Left colon (tissue), 2 donors: ENCODE measurements around the gene ECT2. TPM values are rescaled to one million over a fixed set of nuclear protein-coding genes. Genes with fewer than 3 reads are reported as not detected.
A peak's percentile ranks its signal among the peaks of the same experiment; 100 is the strongest.
"Not testable (repeated sequence)": the region's sequence is repeated elsewhere in the genome, so short reads cannot be mapped to it uniquely, and the experiment has no call there.

ENCODE experiments used
- ATAC-seq: fragments of 200-7000 bp; cut with Tn5 transposase; one replicate; pipeline ENCODE4 v1.9.1; 2020; ENCODE audit warnings: mild to moderate bottlenecking, moderate library complexity
- DNase-seq, 2 donors: peaks; one replicate each; pipeline ENCODE4 v3.0.0-alpha.2; 2020
- intact Hi-C, 2 donors: fragments of 100-400 bp; cut with DNase I in 1 of 2; cut with micrococcal nuclease in 1 of 2; formaldehyde crosslinking; loops; one replicate each; pipeline versions ENCODE4 v1.11.2 to v1.14.0; 2022; cut with DNase I, micrococcal nuclease
- total RNA-seq, 2 donors: library from RNA; stranded (reverse); fragmentation: NEBNext Ultra II Directional; extraction: Animal tissue kit (Norgen Biotek cat#: 25700); gene quantifications; one replicate each; pipeline ENCODE4 v1.2.1, GENCODE V29; 2021
- donor health status: DM: no; HTN: no; CAD: no.
- donor health status: DM: yes; HTN: yes; CAD: no.

ECT2 gene
- total RNA-seq, 2 donors from 2014 or later, result 15.7 to 22.3 TPM

DNA sequence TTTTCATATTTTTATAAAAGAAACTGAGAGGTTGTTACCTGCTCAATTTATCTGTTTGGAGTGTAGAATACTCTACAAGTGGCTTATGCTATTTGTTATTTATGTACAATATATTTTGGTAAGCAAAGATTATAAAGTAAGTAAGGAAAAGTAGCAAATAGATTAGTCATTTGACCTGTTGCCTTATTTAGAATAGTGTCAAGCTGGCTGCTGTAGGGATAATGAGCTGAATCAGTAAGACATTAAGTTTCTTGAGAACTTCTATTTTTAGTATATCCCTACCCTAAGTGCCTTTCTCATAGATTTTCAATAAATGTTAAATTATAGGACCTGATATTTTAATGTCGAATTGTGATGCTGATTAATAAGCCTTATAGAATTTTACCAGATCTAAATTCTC, 37.2 kb downstream of the ECT2 start:
- ATAC-seq (no peak), DNase-seq (no peak)
- intact Hi-C loops, result no loop called here

DNA sequence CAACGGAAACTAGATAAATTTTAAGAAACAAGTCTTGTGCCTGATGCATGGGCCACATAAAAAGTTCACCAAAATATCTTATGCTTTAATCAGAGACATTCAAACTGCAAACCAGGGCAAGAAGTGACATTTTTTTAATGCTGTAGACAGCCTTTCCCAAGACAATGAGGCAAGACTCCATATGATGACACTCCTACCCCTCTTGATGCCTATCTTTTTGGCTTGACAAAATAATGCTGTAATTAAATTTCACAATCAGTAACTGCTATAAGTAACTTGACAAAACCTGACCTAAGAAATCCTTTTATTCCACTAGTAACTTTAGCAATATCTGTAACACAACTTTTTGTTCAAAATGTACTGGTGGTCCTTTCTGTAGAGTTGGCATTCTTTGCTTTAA, 48.7 kb downstream of the ECT2 start:
- no peak for DNase-seq
- no peak for ATAC-seq
- intact Hi-C loops, result no loop called here

DNA sequence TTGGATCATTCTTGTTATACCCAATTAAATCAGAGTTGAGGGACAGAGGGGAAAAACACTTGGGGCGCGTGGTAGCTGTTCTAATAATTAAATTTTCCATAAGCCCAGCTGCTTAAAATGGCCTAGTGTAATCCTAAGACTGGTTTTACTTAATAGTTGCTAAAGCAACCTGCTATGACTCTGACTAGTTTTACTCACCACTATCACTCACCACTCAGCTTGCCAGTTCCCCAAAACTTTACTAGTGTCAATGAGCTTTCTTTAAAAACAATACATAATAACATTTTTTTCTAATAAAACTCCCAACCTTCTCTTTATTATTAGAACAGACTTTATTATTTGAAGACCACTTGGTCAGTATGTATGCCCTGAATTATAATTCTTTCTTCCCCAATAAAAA, 49.6 kb downstream of the ECT2 start:
- DNase-seq (no peak), ATAC-seq (no peak)
- intact Hi-C loops, result no loop called here

DNA sequence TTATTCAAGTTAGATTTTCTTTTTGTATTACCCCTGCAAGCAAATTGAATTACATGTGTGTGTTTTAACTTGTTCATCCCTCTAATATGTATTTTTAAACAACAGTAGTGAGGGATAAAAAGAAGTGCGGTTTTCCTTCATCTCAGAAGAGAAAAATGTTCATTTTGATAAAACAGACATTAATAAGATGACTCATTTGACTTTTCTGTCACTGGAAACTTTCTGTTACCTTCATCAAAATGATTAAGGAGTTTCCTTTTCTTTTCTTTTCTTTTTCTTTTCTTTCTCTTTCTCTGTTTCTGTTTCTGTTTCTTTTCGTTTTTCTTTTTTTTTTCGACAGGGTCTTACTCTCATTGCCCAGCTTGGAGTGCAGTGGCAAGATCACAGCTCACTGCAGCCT, 53.0 kb downstream of the ECT2 start:
- no peak for ATAC-seq
- intact Hi-C loops, result no loop called here
- no peak for DNase-seq

DNA sequence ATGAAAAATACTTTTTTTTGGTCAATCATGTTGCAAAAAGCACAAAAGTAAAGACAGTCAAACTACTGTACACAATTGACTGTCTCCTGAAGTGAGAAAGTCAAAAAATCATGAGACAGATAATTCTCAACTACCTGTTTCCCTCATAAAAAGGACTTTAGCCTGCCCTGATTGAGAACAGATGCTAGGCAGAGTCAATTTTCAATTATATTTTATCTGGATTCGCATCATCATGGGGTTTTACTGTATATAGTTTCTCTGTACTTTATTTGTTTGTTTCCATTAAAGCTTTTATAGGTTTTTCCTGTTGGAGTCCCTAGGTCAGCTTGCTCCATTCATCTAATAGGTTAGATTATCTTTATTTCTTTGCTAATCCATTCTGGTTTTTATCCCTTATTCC, 53.8 kb downstream of the ECT2 start:
- intact Hi-C loops, result no loop called here
- no peak for ATAC-seq
- DNase-seq, result no peak

DNA sequence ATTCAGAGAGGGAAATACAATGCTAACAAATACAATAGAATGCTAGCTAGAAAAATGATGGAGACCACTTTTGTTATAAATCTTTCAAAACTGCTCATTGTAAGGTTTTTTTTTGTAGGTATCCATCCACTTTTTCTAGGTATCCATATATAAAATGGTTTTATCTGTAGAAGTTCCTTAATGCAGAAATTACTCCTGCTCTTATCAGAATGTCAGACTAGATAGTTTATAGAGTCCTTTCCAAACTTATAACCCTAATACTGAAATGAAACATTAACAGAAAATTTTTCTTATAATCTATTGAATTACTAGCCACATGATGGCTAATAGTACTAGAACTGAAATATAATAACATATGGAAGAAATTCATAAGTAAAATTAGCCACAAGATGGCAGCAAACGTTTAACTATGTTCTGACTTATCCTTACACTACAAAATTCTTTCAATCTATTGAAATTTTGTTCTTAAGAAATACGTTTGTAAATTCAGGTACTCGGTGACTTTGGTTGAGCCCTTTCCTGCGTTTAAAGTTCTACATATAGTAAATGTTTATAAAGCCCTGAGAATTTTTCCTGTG, 58.5 kb downstream of the ECT2 start:
- no peak for ATAC-seq
- DNase-seq, result no peak

DNA sequence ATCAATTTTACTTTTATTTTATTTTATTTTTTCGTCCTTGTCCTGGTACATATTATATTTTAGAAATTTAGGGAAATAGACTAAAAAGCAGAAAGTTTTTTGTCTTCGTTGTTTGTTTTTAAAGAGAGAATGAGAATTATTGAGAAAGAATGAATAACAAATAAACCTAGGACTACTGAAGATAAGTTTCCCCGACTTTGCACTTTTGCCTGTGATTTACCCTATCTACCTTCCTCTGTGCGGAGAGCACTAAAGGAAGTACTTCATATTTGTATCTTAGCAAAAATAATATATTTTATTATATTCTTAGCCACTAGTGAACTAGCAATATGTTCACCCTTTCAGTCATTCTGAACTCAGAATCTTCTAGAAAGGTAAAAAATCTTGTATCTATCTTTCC, 60.6 kb downstream of the ECT2 start:
- no peak for DNase-seq
- intact Hi-C loops, result no loop called here
- ATAC-seq, result no peak

More for the DNA sequence above, 58.5 kb downstream of the ECT2 start:
- intact Hi-C loops, result no loop called here

DNA sequence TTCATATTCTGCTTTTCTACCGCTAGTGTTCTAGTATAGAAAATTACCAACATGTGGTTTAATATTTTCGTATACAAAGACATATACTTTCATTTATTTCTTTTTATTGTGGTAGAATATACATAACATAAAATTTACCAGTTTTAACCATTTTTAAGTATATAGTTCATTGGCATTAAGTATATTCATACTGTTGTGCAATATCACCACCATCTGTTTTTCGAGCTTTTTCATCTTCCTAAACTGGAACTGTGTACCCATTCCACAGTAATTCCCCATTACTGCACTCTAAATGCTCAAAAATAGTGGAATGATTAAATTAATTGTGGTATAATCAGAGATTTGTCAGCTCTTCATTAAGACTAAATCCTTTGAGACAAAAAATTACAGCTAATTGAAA, 62.9 kb downstream of the ECT2 start:
- DNase-seq (no peak), ATAC-seq (no peak)
- intact Hi-C loops, result no loop called here

DNA sequence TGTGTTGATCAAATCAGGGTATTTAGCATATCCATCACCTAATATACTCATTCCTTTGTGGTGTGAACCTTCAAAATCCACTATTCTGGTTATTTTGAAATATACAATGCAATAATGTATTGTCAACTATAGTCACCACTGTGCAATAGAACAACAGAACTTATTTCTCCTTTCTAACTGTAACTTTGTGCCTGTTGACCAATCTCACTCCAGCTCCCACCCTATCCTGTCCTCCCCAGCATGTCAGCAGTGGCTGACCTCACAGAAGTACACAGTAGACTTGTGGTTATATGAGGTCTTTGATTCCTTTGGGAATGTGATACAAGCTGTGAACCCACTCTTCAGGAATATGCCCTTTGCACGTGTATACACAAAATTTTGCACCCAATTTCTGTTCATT, 64.2 kb downstream of the ECT2 start:
- intact Hi-C loops, result no loop called here
- ATAC-seq (no peak), DNase-seq (no peak)

DNA sequence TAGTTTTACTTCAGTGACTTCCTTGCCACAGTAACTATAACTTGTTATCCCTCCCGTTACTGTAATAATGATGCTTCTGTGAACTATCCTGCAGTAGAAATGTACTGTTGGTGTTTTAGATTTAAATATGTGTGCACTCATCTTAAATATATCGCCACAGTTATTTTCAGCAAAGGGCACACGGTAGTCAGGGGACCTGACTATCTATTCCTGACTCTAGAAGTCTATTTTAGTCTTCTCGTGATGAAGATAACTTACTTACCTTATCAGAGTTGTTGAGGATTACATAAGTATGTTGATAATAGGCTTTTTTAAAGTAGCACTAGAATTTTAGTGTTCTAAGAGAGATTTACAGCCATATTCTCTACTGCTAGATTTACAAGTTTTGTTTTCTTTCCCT, 65.3 kb downstream of the ECT2 start:
- ATAC-seq, result no peak
- intact Hi-C loops, result no loop called here
- DNase-seq, result no peak

DNA sequence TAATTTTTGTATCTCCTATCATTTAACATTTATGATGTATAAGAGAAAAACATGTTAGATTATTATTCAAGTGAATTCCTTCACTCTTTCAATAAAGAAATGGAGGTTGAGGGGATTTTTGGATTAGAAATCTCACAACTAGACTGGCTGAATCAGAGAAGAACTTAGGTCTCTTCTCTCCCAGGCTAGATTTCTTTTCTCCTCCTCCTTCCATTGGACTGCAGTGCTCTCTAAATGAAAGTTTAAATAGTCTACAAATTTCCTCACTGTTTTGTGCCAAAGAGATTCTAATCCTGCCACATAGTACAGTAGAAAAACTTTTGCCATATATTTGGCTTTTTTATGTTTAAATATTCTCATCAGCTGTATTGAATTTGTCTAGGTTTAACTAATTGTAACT, 65.8 kb downstream of the ECT2 start:
- intact Hi-C loops, result no loop called here
- no peak for DNase-seq
- no peak for ATAC-seq

DNA sequence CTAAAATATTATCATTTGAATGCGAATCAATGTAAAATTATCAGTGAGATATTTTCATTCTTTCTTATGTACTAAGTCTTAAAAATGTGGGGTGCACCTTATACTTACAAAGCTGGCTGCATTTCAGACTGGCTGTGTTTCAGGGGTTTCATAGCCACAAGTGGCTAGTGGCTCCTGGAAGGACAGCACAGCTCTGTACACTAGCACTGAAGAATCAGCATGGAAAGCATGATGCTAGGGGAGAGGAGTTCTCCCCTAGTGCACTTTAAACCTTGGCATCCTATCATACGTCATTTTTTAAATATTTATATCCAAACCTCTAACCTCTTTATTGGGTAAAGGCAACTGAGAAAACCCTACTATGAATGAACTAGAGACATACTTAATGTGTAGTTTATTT, 66.4 kb downstream of the ECT2 start:
- intact Hi-C loops, result no loop called here
- DNase-seq (no peak), ATAC-seq (no peak)

DNA sequence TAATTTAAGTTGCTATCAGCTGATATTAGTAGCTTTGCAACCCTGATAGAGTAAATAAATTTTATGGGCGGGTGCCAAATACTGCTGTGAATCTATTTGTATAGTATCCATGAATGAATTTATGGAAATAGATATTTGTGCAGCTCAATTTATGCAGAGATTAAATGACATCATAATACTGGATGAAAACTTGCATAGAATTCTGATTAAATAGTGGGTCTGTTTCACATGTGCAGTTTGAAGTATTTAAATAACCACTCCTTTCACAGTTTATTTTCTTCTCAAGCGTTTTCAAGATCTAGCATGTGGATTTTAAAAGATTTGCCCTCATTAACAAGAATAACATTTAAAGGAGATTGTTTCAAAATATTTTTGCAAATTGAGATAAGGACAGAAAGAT, 70.0 kb downstream of the ECT2 start:
- DNase-seq (no peak), ATAC-seq (no peak)
- intact Hi-C loops, result no loop called here

DNA sequence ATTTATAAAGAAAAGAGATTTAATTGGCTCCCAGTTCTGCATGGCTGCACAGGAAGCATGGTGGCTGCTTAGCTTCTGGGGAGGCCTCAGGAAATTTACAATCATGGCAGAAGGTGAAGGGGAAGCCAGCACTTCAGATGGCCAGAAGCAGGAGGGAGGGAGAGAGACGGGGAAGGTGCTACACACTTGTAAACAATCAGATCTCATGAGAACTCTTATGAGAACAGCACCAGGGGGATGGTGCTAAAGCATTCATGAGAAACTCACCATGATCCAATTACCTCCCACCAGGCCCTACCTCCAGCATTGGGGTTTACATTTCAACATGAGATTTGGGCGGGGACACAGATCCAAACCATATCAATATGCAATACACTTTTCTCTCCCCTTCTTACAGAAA, 73.7 kb downstream of the ECT2 start:
- ATAC-seq (no peak), DNase-seq (no peak)
- intact Hi-C loops, result no loop called here

DNA sequence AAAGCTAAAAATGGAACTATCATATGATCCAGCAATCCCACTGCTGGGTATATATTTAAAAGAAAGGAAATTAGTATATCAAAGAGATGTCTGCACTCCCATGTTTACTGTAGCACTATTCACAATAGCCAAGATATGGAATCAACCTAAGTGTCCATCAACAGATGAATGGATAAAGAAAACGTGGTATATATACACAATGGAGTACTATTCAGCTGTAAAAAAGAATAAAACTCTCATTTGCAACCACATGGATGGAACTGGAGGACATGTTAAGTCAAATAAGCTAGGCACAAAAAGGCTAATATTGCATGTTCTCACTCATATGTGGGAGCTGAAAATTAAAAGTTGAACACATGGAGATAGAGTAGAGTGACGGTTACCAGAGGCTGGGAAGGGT, 76.7 kb downstream of the ECT2 start:
- intact Hi-C loops, DNase-seq, ATAC-seq: not testable (repeated sequence)

DNA sequence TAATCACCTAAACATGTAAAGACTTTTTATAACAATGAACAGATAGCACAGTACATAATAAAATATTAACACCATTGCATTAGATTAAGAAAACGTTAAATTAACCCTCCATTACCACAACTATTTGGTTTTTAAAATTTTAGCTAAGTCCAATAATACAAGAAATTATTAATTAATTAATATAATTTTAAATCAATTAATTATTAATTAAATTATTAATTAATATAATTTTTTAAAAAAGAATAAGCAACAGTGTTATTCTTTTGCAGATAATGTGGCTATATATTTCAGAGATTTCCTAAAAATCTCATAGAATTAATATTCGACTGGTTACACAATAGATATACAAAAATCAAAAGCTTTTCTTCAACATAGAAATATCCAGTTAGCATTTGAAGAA, 82.5 kb downstream of the ECT2 start:
- DNase-seq, result no peak
- no peak for ATAC-seq
- intact Hi-C loops, result loop anchor here in 1 of 2 donors (10.0 kb wide), 1 partner anchor 212 kb away; no protein-coding TSS in a partner anchor

DNA sequence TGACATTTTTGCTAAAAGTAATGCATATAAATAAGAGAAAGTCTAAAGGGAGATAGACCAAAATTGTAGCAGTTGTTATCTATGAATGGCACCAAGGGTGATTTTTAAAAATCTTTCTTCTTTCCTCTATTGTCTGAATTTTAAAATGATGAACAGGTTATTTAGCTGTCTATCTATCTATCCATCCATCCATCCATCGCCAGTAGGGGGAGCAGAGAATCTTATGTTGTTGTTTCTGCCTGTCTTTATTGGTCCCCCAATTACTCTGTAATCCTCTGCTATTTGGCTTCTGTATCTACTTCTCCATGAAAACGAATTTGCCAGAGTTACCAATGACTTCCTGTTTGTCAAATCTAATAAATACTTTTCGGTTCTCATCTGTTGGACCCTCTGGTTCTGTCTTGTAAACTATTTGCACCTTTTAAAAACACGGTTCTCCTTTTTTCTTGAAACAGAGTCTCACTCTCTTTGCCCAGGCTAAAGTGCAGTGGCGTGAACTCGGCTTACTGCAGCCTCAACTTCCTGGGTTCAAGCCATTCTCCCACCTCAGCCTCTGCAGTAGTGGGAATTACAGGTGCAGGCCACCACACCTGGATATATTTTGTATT, 86.0 kb downstream of the ECT2 start:
- peak; percentile 39 for ATAC-seq
- DNase-seq, result peak in 1 of 2 donors; percentile 44
- intact Hi-C loops, result loop anchor here in 1 of 2 donors (10.0 kb wide), 1 partner anchor 208 kb away; no protein-coding TSS in a partner anchor

DNA sequence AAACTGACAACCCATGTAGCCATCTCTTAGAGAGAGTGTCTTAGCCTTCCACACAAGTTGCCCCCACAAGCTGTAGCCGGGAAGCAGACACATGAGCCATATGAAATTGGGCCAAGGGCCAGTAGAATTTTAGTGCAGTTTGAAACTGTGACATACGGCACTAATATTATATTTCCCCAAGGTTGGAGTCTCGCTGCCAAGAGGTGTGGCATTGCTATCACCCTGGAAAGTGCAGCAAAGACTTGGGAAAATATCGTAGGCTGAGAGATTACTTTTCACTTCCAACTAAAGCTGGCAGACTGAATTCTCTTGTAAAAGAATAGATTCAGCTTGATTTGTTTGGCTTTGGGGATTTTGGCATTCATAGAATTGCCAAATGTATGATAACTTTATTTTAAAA, 89.2 kb downstream of the ECT2 start:
- ATAC-seq (no peak), DNase-seq (no peak)
- intact Hi-C loops, result loop anchor here in 1 of 2 donors (10.0 kb wide), 1 partner anchor 205 kb away; no protein-coding TSS in a partner anchor

DNA sequence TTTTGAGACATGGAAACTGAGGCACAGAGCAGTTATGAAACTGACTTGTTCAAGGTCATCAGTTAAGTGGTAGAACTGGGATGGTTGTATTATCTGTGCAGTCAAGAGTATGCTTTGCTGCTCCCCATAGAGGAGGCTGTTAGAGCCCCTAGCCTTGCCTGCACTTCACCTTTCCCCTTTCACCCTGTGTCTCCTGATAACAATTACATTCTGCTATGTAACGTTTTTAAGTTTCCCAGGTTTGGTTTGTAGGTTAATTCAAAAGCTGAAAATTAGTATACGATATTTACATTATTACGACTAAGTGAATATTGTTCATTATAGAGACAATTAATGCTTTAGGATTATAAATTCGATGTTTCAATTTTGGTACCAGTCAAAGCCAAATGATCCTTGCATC, 89.9 kb downstream of the ECT2 start:
- no peak for DNase-seq
- intact Hi-C loops, result no loop called here

DNA sequence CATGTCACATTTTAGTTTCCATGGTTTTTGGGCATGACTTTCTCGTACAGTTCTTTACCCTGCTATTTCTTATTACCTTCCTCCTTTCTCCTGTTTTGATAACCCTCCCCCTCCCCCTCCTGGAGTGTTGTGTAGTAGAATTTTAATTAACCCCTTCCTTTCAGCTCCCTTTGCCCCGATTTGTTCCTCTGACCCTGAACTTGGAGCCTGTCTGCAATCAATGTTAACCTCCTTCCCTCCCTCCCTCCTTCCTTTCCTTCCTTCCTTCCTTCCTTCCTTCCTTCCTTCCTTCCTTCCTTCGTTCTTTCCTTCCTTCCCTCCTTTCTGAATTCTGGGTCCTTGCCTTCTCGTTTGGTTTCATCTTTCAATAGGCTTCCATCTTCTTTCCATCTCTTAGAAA, 90.4 kb downstream of the ECT2 start:
- ATAC-seq (no peak), DNase-seq (no peak)
- intact Hi-C loops, result no loop called here

More for the DNA sequence above, 89.9 kb downstream of the ECT2 start:
- ATAC-seq, result no peak

DNA sequence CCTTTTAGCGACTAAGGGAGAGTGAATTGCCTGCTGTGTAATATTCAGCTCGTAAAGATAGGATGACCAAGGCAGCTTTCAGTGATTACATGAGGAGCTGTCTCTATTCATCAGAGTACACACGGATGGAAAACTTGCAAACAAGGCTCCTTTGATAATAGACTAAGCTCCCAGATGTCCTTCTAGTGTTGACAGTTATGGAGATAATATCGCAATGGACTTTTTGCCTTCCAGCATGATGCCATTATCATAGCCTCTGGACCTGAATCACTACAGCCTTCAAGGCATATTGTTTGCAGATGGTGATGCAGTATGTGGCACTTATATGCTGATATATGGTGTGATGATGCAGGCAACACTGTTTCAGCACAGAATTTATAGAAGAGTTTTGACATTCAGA, 93.9 kb downstream of the ECT2 start:
- ATAC-seq, result no peak
- no peak for DNase-seq
- intact Hi-C loops, result no loop called here
